Erythroblast (primary cell): ENCODE results near the gene ANKFN1.

Experiments used
- DNase-seq, 2 experiments: peaks; one replicate each; lab custom pipeline; 2025; lab: John Stamatoyannopoulos, UW
- GATA1 ChIP-seq: IDR thresholded peaks from 2 replicates; pipeline ENCODE4 v1.6.1; 2011; ENCODE audit warnings: low read depth, mild to moderate bottlenecking, control low read depth, low read length, moderate library complexity
- POLR2A ChIP-seq: IDR thresholded peaks from 2 replicates; pipeline ENCODE4 v1.6.1; 2011; ENCODE audit warnings: mild to moderate bottlenecking, low read length

Gene ANKFN1

GRCh38 chr17:56505154-56505756 lies 352.0 kb downstream of the ANKFN1 start:
- DNase-seq = no peak
- no peak for TF ChIP-seq POLR2A
- TF ChIP-seq GATA1 = no peak

- no peak for TF ChIP-seq POLR2A
- TF ChIP-seq GATA1 = no peak
- no peak for DNase-seq
Measured at GRCh38 chr17:56506349-56506748, 353.1 kb downstream of the ANKFN1 start.

GRCh38 chr17:56510554-56511342 lies 357.5 kb downstream of the ANKFN1 start:
- TF ChIP-seq GATA1 = no peak
- no peak for TF ChIP-seq POLR2A
- DNase-seq = no peak

- DNase-seq = no peak
- no peak for TF ChIP-seq POLR2A
- TF ChIP-seq GATA1 = no peak
Measured at GRCh38 chr17:56514264-56514663, 361.0 kb downstream of the ANKFN1 start.

- no peak for DNase-seq
- TF ChIP-seq GATA1 (no peak), POLR2A (no peak)
Measured at GRCh38 chr17:56514899-56515298, 361.6 kb downstream of the ANKFN1 start.

GRCh38 chr17:56521414-56522141 lies 368.3 kb downstream of the ANKFN1 start:
- DNase-seq = no peak

GRCh38 chr17:56523042-56523441 lies 369.8 kb downstream of the ANKFN1 start:
- no peak for DNase-seq
- no peak for TF ChIP-seq GATA1
- TF ChIP-seq POLR2A = no peak

More at GRCh38 chr17:56521414-56522141, 368.3 kb downstream of the ANKFN1 start:
- TF ChIP-seq GATA1 (no peak), POLR2A (no peak)

GRCh38 chr17:56528696-56529095 lies 375.4 kb downstream of the ANKFN1 start:
- no peak for DNase-seq
- TF ChIP-seq GATA1 = no peak
- TF ChIP-seq POLR2A = no peak

GRCh38 chr17:56532926-56533325 lies 379.7 kb downstream of the ANKFN1 start:
- TF ChIP-seq GATA1 (no peak), POLR2A (no peak)
- no peak for DNase-seq

- TF ChIP-seq POLR2A = no peak
- TF ChIP-seq GATA1 = no peak
- no peak for DNase-seq
Measured at GRCh38 chr17:56536766-56537165, 383.5 kb downstream of the ANKFN1 start.

- TF ChIP-seq GATA1 = no peak
- DNase-seq = no peak
Measured at GRCh38 chr17:56540836-56541235, 387.6 kb downstream of the ANKFN1 start.

GRCh38 chr17:56543280-56543679 lies 390.0 kb downstream of the ANKFN1 start:
- no peak for DNase-seq

GRCh38 chr17:56545106-56545505 lies 391.8 kb downstream of the ANKFN1 start:
- DNase-seq = no peak
- TF ChIP-seq POLR2A = no peak
- no peak for TF ChIP-seq GATA1

More at GRCh38 chr17:56543280-56543679, 390.0 kb downstream of the ANKFN1 start:
- TF ChIP-seq POLR2A (no peak), GATA1 (no peak)

GRCh38 chr17:56545930-56546329 lies 392.7 kb downstream of the ANKFN1 start:
- DNase-seq = no peak
- TF ChIP-seq POLR2A = no peak
- TF ChIP-seq GATA1 = no peak

GRCh38 chr17:56548661-56549060 lies 395.4 kb downstream of the ANKFN1 start:
- no peak for DNase-seq
- TF ChIP-seq POLR2A = no peak
